AG10803 (cell line): ENCODE results near the gene PDE1C.
"Not testable (repeated sequence)": the region's sequence is repeated elsewhere in the genome, so short reads cannot be mapped to it uniquely, and the experiment has no call there.

Experiments
- DNase-seq: peaks from one replicate; pipeline ENCODE4 v3.0.0; 2010; ENCODE audit warnings: low read depth
- H3K4me3 ChIP-seq: 2 replicates; pipeline ENCODE4 v1.5.1; 2011; ENCODE audit warnings: mild to moderate bottlenecking, low read length, control low read depth
- TF ChIP-seq, protein P1 (sequence below): conservative IDR thresholded peaks from 2 replicates; pipeline ENCODE4 v1.5.1; 2011; ENCODE audit warnings: mild to moderate bottlenecking, low read length, control low read depth, inconsistent platforms

The PDE1C gene

DNA sequence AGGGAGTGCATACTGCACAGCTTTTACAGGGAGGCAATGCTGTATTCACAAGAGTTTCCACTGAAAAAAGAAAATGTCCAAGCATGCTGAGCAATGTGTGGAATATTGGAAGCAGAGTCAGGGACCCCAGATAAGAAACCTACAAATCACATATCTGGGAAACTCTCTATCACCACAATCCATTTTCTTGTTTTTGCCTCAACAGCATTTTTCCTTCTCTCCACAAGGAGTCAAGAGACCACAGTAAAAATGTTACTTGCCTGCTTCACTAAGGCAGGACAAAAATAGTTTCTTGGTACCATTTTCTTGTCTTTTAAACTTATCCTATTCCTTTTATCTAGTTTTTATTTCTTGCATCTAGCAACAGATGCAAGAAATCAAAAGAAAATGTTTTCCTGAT, 19.5 kb upstream of the PDE1C start:
- no peak overlapping the region for H3K4me3 ChIP-seq
- TF ChIP-seq, protein P1, sequence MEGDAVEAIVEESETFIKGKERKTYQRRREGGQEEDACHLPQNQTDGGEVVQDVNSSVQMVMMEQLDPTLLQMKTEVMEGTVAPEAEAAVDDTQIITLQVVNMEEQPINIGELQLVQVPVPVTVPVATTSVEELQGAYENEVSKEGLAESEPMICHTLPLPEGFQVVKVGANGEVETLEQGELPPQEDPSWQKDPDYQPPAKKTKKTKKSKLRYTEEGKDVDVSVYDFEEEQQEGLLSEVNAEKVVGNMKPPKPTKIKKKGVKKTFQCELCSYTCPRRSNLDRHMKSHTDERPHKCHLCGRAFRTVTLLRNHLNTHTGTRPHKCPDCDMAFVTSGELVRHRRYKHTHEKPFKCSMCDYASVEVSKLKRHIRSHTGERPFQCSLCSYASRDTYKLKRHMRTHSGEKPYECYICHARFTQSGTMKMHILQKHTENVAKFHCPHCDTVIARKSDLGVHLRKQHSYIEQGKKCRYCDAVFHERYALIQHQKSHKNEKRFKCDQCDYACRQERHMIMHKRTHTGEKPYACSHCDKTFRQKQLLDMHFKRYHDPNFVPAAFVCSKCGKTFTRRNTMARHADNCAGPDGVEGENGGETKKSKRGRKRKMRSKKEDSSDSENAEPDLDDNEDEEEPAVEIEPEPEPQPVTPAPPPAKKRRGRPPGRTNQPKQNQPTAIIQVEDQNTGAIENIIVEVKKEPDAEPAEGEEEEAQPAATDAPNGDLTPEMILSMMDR = no peak
- no peak for DNase-seq

DNA sequence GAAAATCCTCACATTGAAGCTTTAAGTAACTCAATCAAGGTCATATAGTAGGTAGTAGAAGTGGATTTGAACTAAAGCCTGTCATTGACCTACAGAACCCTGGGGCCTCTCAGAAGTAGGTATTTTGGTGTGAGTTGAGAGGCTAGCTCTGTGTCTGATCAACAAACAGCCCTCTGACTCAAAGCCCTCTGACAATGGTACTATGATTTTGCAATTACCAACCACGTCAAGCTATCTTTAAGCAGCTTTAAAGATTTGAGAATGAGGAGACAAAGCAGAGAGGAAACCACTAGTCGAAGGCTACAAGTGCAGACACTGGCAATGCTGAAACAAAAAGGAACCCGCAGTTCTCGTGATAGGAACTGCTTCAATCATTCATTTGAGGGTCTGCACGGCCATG, 19.0 kb upstream of the PDE1C start:
- no peak overlapping the region for H3K4me3 ChIP-seq
- no peak for DNase-seq
- TF ChIP-seq, protein P1 = no peak

GRCh38 chr7:32088451-32088881, 18.3 kb upstream of the PDE1C start:
- no peak overlapping the region for H3K4me3 ChIP-seq
- DNase-seq = no peak
- TF ChIP-seq, protein P1 = no peak

DNA sequence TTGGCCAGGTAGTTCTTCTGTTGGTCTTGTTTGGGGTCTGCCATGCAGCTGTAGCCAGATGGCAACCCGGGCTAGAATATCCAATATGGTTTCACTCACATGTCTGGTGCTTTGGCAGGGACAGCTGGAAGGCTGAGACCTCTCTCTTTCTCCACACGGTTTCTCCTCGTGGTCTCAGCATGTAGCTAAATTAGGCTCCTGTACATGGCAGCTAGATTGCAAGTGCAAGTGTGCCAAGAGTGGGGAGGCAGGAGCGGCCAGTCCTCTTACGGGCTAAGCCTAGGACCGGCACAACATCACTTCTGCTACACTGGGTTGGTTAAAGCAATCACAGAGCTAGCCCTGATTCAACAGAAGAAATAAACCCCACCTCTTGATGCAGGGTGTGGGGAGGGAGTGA, 9.3 kb upstream of the PDE1C start:
- TF ChIP-seq, protein P1 = no peak
- no peak for DNase-seq
- no peak overlapping the region for H3K4me3 ChIP-seq

- TF ChIP-seq, protein P1 = no peak
- no peak for DNase-seq
- H3K4me3 ChIP-seq = no peak overlapping the region
Observed at GRCh38 chr7:32078824-32079223, 8.6 kb upstream of the PDE1C start.

- DNase-seq = no peak
- TF ChIP-seq, protein P1 = no peak
- no peak overlapping the region for H3K4me3 ChIP-seq
Observed at GRCh38 chr7:32077806-32078205, 7.6 kb upstream of the PDE1C start.

GRCh38 chr7:32076802-32077201, 6.6 kb upstream of the PDE1C start:
- not testable (repeated sequence) for H3K4me3 ChIP-seq
- peak; percentile 33 for DNase-seq

DNA sequence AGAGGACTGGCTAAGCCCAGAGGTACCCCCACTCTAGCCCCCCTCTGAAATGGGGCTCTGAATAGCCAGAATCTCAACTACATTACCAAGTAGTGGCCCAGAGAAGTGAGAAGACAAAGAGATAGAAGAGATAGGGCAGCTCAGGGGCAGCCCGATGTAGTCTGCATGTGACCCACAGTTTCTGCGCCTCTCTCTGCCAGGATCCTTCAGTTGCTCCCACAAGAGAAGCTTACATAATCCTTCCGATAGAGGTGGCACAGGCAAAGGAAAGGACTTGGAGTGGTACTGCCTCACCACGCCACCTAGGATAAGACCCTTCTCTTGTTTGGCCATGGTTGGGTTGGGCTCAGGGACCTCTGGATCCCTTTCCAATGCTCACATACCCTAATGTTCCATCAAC, 5.4 kb upstream of the PDE1C start:
- no peak for DNase-seq
- H3K4me3 ChIP-seq = no peak overlapping the region
- TF ChIP-seq, protein P1 = no peak
